Heart left ventricle (tissue), 16 donors: Measurements from ENCODE around the gene UBAP1L. TPM values are rescaled to one million over a fixed set of nuclear protein-coding genes. Genes with fewer than 3 reads are reported as not detected.
A peak's percentile ranks its signal among the peaks of the same experiment; 100 is the strongest.

Experiments used
- ATAC-seq, 4 donors: fragments of 200-7000 bp; cut with Tn5 transposase; one replicate each; pipeline ENCODE4 v1.9.1; 2020 to 2022; ENCODE audit warnings: moderate library complexity in 4 of 4, mild to moderate bottlenecking in 3 of 4, moderate number of reproducible peaks in 1 of 4
- DNase-seq, 5 donors: peaks; one replicate each; pipeline ENCODE4 v3.0.0-alpha.2; 2020
- H3K27ac ChIP-seq, 12 donors: fragments of 200-600 bp; sonication (generic) in 4 of 12; one replicate each; pipeline versions ENCODE4 v1.5.0 to v1.8.0; 2016 to 2022; ENCODE audit warnings: mild to moderate bottlenecking in 2 of 12
- H3K27me3 ChIP-seq, 9 donors: fragments of 200-600 bp; sonication (generic) in 2 of 9; one replicate each; pipeline versions ENCODE4 v1.5.1 to v1.8.0; 2016 to 2022; ENCODE audit warnings: mild to moderate bottlenecking in 3 of 9
- H3K36me3 ChIP-seq, 9 donors: fragments of 200-600 bp; sonication (generic) in 2 of 9; one replicate each; pipeline versions ENCODE4 v1.5.0 to v1.8.0; 2018 to 2022; ENCODE audit warnings: mild to moderate bottlenecking in 2 of 9
- H3K4me1 ChIP-seq, 12 donors: fragments of 200-600 bp; sonication (generic) in 4 of 12; one replicate each; pipeline versions ENCODE4 v1.5.0 to v1.8.0; 2016 to 2022; ENCODE audit warnings: mild to moderate bottlenecking in 3 of 12
- H3K4me3 ChIP-seq, 12 donors: fragments of 200-600 bp; sonication (generic) in 4 of 12; one replicate each; pipeline versions ENCODE4 v1.5.0 to v1.8.0; 2017 to 2022; ENCODE audit warnings: mild to moderate bottlenecking in 9 of 12, moderate library complexity in 4 of 12
- H3K9me3 ChIP-seq, 12 donors: fragments of 200-600 bp; sonication (generic) in 4 of 12; one replicate each; pipeline versions ENCODE4 v1.5.0 to v1.8.0; 2016 to 2022; ENCODE audit warnings: mild to moderate bottlenecking in 1 of 12
- POLR2A ChIP-seq, 2 donors: fragments of 450-650 bp; IDR thresholded peaks; one replicate each; pipeline ENCODE4 v1.6.1; 2017; ENCODE audit warnings: antibody characterized with exemption in 2 of 2, mild to moderate bottlenecking in 2 of 2, moderate library complexity in 2 of 2
- WGBS, 4 donors: extraction: QIAGEN DNeasy Blood & Tissue Kit in 2 of 4; methylation state at CpG; one replicate each; pipeline versions ENCODE4 v1.1.5 to v1.1.7; 2013 to 2018; 5-methylcytosine and 5-hydroxymethylcytosine counted together
- intact Hi-C, 10 donors: fragments of 100-400 bp; cut with DNase I; formaldehyde crosslinking; loops; one replicate each; pipeline versions ENCODE4 v1.11.1 to v1.14.2; 2022
- polyA plus RNA-seq, 2 donors: library from polyadenylated mRNA; stranded (reverse); fragments of 200-250 nt; gene quantifications; one replicate each; pipeline ENCODE4 v1.2.3, GENCODE V29; 2013
- total RNA-seq, 9 donors: library from RNA; depleted of rRNA in 2 of 9; stranded (reverse); fragments of >200 nt in 2 of 9; fragmentation: NEBNext Ultra II Directional in 3 of 9; extraction: Animal tissue kit (Norgen Biotek cat#: 25700) in 3 of 9; gene quantifications; one replicate each; pipeline versions ENCODE4 v1.1.0 to v1.2.4, GENCODE V29; 2016 to 2023
- TF ChIP-seq, protein P1 (sequence below), 12 donors: fragments of 200-600 bp; sonication (generic) in 4 of 12; IDR thresholded peaks; one replicate each; pipeline versions ENCODE4 v1.5.0 to v1.8.0; 2018 to 2022; ENCODE audit warnings: antibody characterized with exemption in 12 of 12, mild to moderate bottlenecking in 5 of 12
- donor health status: ischemic (EF 13 %, LVEDD 7.1; RV severe dilation, severe dysfunction).
- donor health status: healthy with polysubstance abuse.
- donor health status: DM: no; HTN: yes; CAD: no.
- donor health status: DM: no; HTN: no; CAD: no.
- donor health status: ischemic (EF 25% LVEDD 6.9; RV normal size, moderate dysfunction).
- donor health status: ischemic (EF 25% LVEDD 5.7; RV mildly dilated, moderate dysfunction).
- donor health status: healthy.
- donor health status: DM: yes; HTN: yes; CAD: no.
- donor health status: ischemic (EF 35%, LVEDD 5.7; RV mildly dilated, moderate dysfunction).
- donor health status: nonischemic (EF 11% LVEDD 7.7; RV severe dilation, severe dysfunction).
- donor health status: DM: yes; HTN: yes; CAD: no.
- donor health status: PGD.
- donor health status: ischemic (EF 29% LVEDD 5.4; RV normal size, mild dysfunction).
- donor health status: nonischemic (EF 23%, LVEDD 6.1; RV moderate dilation, normal function).

The UBAP1L gene
- total and polyA plus RNA-seq, 11 donors = 0.51 to 2.2 (median 1.3) TPM

DNA sequence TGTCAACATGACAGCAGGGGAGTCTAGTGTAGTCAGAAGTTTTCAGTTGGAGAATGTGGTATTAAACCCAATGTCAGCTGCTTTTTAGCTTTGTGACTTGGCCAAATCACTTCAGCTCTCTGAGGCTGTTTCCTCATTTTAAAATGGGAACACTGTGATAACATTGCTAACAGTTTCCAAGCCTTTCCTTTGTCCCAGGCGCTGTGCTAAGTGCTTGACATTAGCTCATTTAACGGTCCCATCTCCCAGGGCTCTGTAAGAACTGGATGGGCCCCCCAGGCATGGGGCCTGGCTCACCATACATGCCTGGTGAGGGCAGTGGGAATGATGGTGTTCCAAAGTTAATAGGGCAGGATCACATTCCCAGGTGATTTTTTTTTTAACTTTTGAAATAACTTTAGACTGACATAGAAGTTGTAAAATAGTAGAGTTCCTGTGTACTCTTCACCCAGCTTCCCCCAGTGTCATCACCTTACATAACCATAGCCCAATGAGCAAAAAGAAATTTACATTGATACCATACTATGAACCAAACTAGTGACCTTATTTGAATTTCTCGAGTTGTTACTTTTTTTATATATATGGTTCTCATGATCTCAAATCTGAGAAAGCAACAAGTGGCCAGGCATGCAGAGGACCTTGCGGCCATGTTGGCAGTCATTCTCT lies 54.9 kb downstream of the UBAP1L start:
- Histone ChIP-seq H3K4me3 (no peak overlapping the region), H3K27me3 (no peaks in the 10 kb centered on the region), H3K4me1 (peaks cover 3 to 63% (median 23%) of the 10 kb centered on the region in 12 donors), H3K36me3 (peaks cover 0 to 29% (median 13%) of the 10 kb centered on the region in 9 donors), H3K27ac (peak overlapping the region in 10 of 12 donors; percentile 0 to 69 (median 36)), H3K9me3 (peaks cover 0 to 3% (median 0%) of the 10 kb centered on the region in 12 donors)
- intact Hi-C loops = loop anchor here in 2 of 10 donors (10.0 kb wide), 2 partner anchors 215 to 235 kb away; partner anchors contain the start of gene RNU5A-1 (in 1 of the 2)
- peak in 2 of 4 donors; percentile 31 to 38 for ATAC-seq
- DNase-seq = no peak
- TF ChIP-seq, protein P1, sequence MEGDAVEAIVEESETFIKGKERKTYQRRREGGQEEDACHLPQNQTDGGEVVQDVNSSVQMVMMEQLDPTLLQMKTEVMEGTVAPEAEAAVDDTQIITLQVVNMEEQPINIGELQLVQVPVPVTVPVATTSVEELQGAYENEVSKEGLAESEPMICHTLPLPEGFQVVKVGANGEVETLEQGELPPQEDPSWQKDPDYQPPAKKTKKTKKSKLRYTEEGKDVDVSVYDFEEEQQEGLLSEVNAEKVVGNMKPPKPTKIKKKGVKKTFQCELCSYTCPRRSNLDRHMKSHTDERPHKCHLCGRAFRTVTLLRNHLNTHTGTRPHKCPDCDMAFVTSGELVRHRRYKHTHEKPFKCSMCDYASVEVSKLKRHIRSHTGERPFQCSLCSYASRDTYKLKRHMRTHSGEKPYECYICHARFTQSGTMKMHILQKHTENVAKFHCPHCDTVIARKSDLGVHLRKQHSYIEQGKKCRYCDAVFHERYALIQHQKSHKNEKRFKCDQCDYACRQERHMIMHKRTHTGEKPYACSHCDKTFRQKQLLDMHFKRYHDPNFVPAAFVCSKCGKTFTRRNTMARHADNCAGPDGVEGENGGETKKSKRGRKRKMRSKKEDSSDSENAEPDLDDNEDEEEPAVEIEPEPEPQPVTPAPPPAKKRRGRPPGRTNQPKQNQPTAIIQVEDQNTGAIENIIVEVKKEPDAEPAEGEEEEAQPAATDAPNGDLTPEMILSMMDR (IDR thresholded peaks at IDR 0.05) = no peak
- no peak for TF ChIP-seq POLR2A (IDR thresholded peaks at IDR 0.05)
- WGBS, 4 donors = 67 to 77% (median 73%) methylated on average over 4 of the region's 4 CpGs

DNA sequence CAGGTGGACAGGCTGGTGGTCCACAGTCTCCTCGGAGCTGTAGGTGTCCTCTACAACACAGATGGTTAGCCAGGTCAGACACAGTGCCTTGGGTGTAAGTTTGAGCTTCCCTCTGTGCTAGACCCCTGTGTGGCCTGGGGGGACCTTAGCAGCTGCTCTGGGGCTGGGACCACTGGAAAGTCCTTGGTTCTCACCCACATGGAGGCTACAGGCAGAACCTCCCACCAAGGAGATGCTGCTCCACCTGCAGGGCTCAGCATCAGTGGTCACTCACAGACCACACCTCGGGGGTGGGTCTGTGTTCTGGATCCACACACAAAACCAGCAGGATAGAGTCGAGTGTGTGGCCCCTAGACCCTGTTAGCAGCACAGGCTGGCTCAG lies 55.6 kb downstream of the UBAP1L start:
- ATAC-seq (no peak), DNase-seq (peak in 1 of 5 donors; percentile 22)
- intact Hi-C loops = loop anchor here in 2 of 10 donors (10.0 kb wide), 2 partner anchors 215 to 235 kb away; partner anchors contain the start of gene RNU5A-1 (in 1 of the 2)
- peak overlapping the region in 9 of 12 donors; percentile 24 to 68 (median 32) for H3K27ac ChIP-seq
- H3K4me1 ChIP-seq = peaks cover 3 to 69% (median 29%) of the 10 kb centered on the region in 12 donors
- no peaks in the 10 kb centered on the region for H3K27me3 ChIP-seq
- 69 to 89% (median 86%) methylated on average over 2 to 3 of the region's 3 CpGs for WGBS, 4 donors
- TF ChIP-seq, protein P1 (IDR thresholded peaks at IDR 0.05) = no peak
- no peak for TF ChIP-seq POLR2A (IDR thresholded peaks at IDR 0.05)
- peaks cover 0 to 3% (median 0%) of the 10 kb centered on the region in 12 donors for H3K9me3 ChIP-seq
- H3K36me3 ChIP-seq = peaks cover 0 to 35% (median 13%) of the 10 kb centered on the region in 9 donors
- no peak overlapping the region for H3K4me3 ChIP-seq

GRCh38 chr15:65058394-65059368 lies 56.3 kb downstream of the UBAP1L start:
- intact Hi-C loops = loop anchor here in 2 of 10 donors (10.0 kb wide), 2 partner anchors 216 to 236 kb away; partner anchors contain the start of gene RNU5A-1 (in 1 of the 2)
- Histone ChIP-seq H3K27ac (peak overlapping the region in 4 of 12 donors; percentile 26 to 68 (median 36)), H3K9me3 (peaks cover 0 to 3% (median 0%) of the 10 kb centered on the region in 12 donors), H3K36me3 (peaks cover 0 to 35% (median 10%) of the 10 kb centered on the region in 9 donors), H3K4me1 (peaks cover 3 to 67% (median 29%) of the 10 kb centered on the region in 12 donors), H3K4me3 (no peak overlapping the region), H3K27me3 (no peaks in the 10 kb centered on the region)
- no peak for ATAC-seq
- peak in 1 of 5 donors; percentile 40 for DNase-seq
- WGBS, 4 donors = 86 to 95% (median 89%) methylated on average over 11 to 16 of the region's 16 CpGs
- TF ChIP-seq POLR2A (IDR thresholded peaks at IDR 0.05) = no peak
- TF ChIP-seq, protein P1 (IDR thresholded peaks at IDR 0.05) = no peak
